ENCODE results near the gene BDP1. TPM values are rescaled to one million over a fixed set of nuclear protein-coding genes. Genes with fewer than 3 reads are reported as not detected.
A peak's percentile ranks its signal among the peaks of the same experiment; 100 is the strongest.
"Not testable (repeated sequence)": the region's sequence is repeated elsewhere in the genome, so short reads cannot be mapped to it uniquely, and the experiment has no call there.

BDP1 gene
- total RNA-seq, 1 experiment from 2014 or later, result 20.0 TPM

DNA sequence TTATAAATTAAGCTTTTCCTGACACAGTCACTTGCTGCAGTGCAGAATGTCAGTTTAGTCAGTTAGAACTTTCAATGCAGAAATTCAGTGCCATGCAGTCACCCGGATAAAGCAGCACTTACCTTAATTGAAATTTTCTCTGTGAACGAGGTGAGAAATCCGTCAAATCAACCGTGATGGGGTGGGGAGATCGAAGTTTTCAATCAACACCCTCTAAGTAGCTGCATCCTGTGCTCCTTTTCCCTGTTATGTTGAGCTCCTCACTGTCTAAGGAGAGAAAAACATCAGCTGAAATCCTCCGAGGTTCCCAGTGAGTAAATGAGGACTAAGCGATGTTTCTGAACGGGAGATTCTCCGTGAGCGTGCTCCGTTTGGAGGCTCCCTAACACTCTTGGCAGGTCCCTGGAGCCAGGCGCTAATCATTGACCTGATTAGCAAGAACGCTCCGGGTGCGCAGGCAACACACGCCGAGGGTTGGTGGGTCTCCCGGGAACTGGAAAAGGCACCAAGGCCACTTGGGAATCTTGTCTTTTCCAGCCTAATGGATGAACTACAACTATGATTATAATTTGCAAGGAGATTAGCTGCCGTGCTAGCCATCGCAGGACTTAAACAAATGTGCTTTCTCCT lies 9.8 kb upstream of the BDP1 start:
- H4K20me1 ChIP-seq (ENCODE audit: insufficient read depth); H3K4me1 ChIP-seq (replicated peaks; ENCODE audit: insufficient read depth); POLR2A ChIA-PET (ENCODE audit: unreplicated experiment); H3K4me2 ChIP-seq; H3K36me3 ChIP-seq (ENCODE audit: low read depth); CTCF ChIA-PET; H3K9me2 ChIP-seq (ENCODE audit: insufficient read depth); H3K4me3 ChIP-seq; BruUV-seq (replicated peaks); H3K27ac ChIP-seq; intact Hi-C loops (cut with micrococcal nuclease; ENCODE audit: unreplicated experiment); H3K79me2 ChIP-seq (ENCODE audit: low read depth); H3K27me3 ChIP-seq (ENCODE audit: insufficient read depth, low read depth); H3F3A ChIP-seq (ENCODE audit: insufficient read depth, low read depth); H3K9me3 ChIP-seq (ENCODE audit: insufficient read depth, low read depth); DNase-seq; H2AFZ ChIP-seq: not testable (repeated sequence)

DNA sequence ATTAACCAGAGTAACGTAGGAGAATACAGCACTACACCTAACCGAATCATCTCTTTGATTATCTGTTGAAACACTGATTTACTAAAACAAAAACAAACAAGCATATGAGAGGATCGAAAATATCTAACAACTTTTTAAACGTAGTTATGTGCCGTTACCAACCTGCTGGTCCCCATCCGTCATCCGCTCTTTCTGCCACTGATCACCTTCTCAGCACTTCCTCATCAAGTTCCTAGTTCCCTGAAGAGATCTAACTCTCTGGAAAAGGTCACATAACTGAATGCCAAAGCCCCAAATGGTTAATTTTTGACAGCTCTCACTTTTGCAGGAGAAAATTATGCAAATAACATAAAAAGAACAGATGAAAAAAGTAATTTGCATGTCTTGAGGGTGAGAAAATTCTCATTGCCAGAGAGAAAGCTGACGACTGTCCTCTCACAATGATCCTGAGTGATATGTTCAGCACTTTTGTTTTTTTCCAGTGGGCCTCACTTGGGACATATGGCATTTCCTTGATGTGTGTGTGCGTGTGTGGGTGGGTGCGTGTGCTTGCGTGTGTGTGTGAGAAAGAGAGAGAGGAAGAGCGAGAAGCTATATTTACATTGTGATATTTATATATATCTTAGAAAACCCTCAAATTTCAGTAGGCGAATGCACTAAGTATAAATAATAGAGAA lies 8.8 kb upstream of the BDP1 start:
- H2AFZ ChIP-seq; H3K36me3 ChIP-seq (ENCODE audit: low read depth); intact Hi-C loops (cut with micrococcal nuclease; ENCODE audit: unreplicated experiment); H3K9me3 ChIP-seq (ENCODE audit: insufficient read depth, low read depth); POLR2A ChIA-PET (ENCODE audit: unreplicated experiment); H4K20me1 ChIP-seq (ENCODE audit: insufficient read depth); H3K9me2 ChIP-seq (ENCODE audit: insufficient read depth); H3K4me3 ChIP-seq; H3K4me2 ChIP-seq; CTCF ChIA-PET; H3K27me3 ChIP-seq (ENCODE audit: insufficient read depth, low read depth); H3K79me2 ChIP-seq (ENCODE audit: low read depth); H3K4me1 ChIP-seq (replicated peaks; ENCODE audit: insufficient read depth); DNase-seq; H3F3A ChIP-seq (ENCODE audit: insufficient read depth, low read depth); H3K27ac ChIP-seq; BruUV-seq (replicated peaks): not testable (repeated sequence)

DNA sequence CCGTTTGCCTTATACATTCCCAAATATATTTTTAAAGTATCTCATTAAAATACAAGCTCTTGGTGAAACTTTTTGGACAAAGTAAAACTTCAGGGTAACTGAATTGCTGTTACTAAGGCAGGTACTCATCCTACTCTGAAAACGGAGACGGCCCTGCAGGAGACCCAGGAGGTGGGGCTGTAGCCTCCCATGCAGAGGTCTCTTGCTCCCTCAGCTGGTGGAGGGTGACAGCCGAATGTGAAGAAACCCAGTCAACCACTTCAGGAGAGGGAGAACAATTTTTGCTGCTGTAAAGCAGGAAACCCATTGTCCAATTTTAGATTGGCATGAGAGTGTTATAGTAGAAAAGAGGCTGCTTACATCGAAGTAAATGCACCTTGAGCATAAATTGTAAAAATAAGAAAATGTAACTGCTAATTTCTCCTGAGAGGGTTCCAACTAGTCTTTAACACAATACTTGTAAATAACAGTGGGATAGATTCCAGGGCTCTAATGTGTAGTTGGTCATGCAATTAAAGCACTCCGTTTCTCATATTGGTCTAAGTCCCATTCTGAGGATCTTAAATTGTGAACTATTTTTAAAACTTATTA lies 8.1 kb upstream of the BDP1 start:
- H2AFZ ChIP-seq; POLR2A ChIA-PET (ENCODE audit: unreplicated experiment); H3F3A ChIP-seq (ENCODE audit: insufficient read depth, low read depth); H3K27me3 ChIP-seq (ENCODE audit: insufficient read depth, low read depth); BruUV-seq (replicated peaks); H3K36me3 ChIP-seq (ENCODE audit: low read depth); H3K79me2 ChIP-seq (ENCODE audit: low read depth); H3K27ac ChIP-seq; H3K9me3 ChIP-seq (ENCODE audit: insufficient read depth, low read depth); intact Hi-C loops (cut with micrococcal nuclease; ENCODE audit: unreplicated experiment); H3K9me2 ChIP-seq (ENCODE audit: insufficient read depth); CTCF ChIA-PET; H3K4me2 ChIP-seq; H4K20me1 ChIP-seq (ENCODE audit: insufficient read depth); H3K4me3 ChIP-seq; H3K4me1 ChIP-seq (replicated peaks; ENCODE audit: insufficient read depth): not testable (repeated sequence)
- DNase-seq, result peak; percentile 49 to 62
- TF ChIP-seq CTCF (conservative IDR thresholded peaks at IDR 0.05), result peak; percentile 63

DNA sequence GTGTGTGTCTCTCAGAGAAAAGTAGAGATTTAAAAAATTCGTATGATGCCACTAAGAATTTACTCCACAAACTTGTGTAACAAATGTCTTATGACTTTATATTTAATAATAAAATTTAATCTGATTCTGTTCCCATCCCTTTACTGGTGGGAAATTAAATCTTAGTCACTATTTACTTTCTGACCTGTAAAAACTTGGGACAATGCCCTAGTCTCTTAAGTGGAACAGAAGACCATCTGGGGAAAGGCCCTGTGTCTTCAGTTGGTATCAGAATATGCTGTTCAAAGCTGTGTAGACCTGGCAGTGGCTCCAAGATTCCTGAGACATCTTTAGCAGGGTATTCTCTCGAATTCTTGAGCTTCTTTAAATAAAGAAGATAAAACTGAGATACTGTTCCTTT lies 2.6 kb upstream of the BDP1 start:
- H3K4me2 ChIP-seq, result no peak overlapping the region
- H3K9me2 ChIP-seq (ENCODE audit: insufficient read depth), result no peaks in the 10 kb centered on the region
- no peak overlapping the region for H3K27ac ChIP-seq
- no peaks in the 10 kb centered on the region for H3K36me3 ChIP-seq (ENCODE audit: low read depth)
- no peak for DNase-seq
- TF ChIP-seq CTCF (conservative IDR thresholded peaks at IDR 0.05), result no peak
- no peak for TF ChIP-seq EZH2 (IDR thresholded peaks at IDR 0.05; ENCODE audit: low read depth)
- H3K4me1 ChIP-seq (replicated peaks; ENCODE audit: insufficient read depth), result peaks cover 15% of the 10 kb centered on the region
- peaks cover 12% of the 10 kb centered on the region for H4K20me1 ChIP-seq (ENCODE audit: insufficient read depth)
- no peak overlapping the region for H2AFZ ChIP-seq
- intact Hi-C loops (cut with micrococcal nuclease; ENCODE audit: unreplicated experiment), result no loop called here
- POLR2A ChIA-PET (ENCODE audit: unreplicated experiment), result no interaction called here
- CTCF ChIA-PET, result interaction anchor here (0.7 kb wide), 1 partner anchor 305 kb away, joined by 8 read pairs; no protein-coding TSS in a partner anchor
- no TSS peak for BruUV-seq (replicated peaks)
- 0 out of 2 replicates have a peak, but pooled peaks cover 6% of the 10 kb centered on the region for H3F3A ChIP-seq (ENCODE audit: insufficient read depth, low read depth)
- H3K79me2 ChIP-seq (ENCODE audit: low read depth), result peaks cover 22% of the 10 kb centered on the region
- no peak overlapping the region for H3K4me3 ChIP-seq
- H3K9me3 ChIP-seq (ENCODE audit: insufficient read depth, low read depth), result no peaks in the 10 kb centered on the region
- no peaks in the 10 kb centered on the region for H3K27me3 ChIP-seq (ENCODE audit: insufficient read depth, low read depth)
